Fibroblast of skin of left biceps (primary cell): ENCODE data around the gene SESN3.
"Not testable (repeated sequence)": the region's sequence is repeated elsewhere in the genome, so short reads cannot be mapped to it uniquely, and the experiment has no call there.

Experiments
- DNase-seq, 2 experiments: peaks; one replicate each; pipeline ENCODE4 v3.0.0-alpha.2; 2013; ENCODE audit warnings: low read depth in 2 of 2

Gene SESN3, protein sequence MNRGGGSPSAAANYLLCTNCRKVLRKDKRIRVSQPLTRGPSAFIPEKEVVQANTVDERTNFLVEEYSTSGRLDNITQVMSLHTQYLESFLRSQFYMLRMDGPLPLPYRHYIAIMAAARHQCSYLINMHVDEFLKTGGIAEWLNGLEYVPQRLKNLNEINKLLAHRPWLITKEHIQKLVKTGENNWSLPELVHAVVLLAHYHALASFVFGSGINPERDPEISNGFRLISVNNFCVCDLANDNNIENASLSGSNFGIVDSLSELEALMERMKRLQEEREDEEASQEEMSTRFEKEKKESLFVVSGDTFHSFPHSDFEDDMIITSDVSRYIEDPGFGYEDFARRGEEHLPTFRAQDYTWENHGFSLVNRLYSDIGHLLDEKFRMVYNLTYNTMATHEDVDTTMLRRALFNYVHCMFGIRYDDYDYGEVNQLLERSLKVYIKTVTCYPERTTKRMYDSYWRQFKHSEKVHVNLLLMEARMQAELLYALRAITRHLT

DNA sequence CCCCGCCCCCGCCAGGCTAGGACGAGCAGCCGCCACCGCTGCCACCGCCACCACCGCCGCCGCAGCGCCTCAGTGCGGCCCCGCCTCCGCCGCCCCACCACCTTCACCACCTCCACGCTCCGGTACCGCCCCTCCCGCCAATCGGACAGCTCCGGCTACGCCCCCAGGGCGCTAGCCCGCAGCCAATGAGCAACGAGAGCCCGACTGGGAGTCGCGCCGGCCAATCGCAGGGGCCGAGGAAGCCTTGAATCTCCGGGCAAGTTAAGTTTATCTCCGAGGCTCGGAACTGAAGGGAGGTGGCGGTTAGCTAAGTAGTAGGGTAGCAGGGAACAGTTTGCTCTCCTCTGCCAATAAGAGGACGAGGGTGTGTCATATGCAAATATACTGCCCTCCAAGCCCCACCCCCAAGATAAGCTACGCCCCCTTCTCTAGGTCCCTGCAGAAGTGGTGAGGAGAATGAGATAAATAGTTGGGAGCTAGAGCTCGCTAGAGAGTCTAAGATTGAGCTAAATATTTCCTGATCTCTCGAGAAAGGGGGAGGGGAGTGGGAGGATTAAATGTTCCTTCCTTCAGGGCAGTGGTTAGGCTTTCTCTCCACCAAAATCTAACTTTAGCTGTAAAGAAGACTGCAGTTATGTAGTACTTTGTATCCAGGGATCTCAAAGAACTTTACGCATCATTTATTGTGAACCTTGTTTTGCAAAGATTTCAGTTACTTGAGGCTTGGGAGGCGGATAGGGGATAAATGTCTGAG lies at the start of gene SESN3:
Gene SESN3, minus strand, starts transcription at position 76 of the 754 bp plus-strand sequence. CDS start 342 bp downstream, outside the sequence.
- peak; percentile 99 for DNase-seq

DNA sequence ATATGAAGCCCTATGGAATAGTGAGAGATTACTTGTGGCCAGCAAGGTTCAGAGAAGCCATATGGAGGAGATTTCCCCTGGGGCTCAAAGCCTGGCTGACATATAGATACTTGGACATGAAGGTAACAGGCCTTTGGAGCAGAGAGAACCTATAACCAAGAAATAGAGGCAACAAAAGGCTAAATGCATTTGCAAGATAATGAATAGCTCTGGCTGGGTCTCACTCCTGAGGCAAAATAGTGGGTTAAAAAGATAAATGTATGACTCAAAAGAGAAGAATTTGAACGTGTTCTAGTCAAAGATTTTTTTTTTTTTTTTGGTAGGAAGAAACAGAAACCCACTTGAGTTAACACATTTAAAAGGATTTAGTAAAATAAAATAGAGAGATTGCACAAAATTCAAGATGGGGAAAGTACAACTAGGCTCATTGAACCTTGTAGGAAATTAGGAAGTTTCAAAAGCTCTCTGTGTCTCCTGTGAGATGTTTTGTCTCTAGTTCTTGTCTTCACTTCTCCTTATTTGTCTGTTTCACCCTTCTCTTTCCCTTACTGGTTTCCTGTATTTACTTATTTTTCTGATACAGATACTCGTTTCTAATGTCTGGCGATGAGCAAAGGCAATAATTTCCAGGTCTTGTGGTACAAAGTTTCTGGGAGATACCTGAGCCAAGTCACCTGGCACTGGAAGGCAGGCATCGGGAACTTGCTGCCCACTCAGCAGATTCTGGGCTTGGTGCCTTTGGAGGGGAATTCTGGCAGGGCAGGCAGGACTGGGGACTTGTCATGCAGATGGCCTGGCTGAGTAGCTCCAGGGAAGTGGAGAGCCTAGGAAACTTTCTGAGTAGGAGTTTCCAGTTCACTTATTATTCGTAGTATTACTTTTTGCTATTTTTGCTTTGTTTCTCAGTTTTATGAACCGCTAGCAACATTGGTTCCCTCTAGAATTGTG lies 49.2 kb upstream of the SESN3 start:
- no peak for DNase-seq

GRCh38 chr11:95277868-95278267 lies 46.9 kb upstream of the SESN3 start:
- no peak for DNase-seq

- DNase-seq, result no peak
Measured at GRCh38 chr11:95276139-95276538, 45.1 kb upstream of the SESN3 start.

GRCh38 chr11:95273618-95274017 lies 42.6 kb upstream of the SESN3 start:
- DNase-seq, result not testable (repeated sequence)

GRCh38 chr11:95269036-95269819 lies 38.2 kb upstream of the SESN3 start:
- DNase-seq, result no peak

GRCh38 chr11:95268391-95268790 lies 37.4 kb upstream of the SESN3 start:
- no peak for DNase-seq

- DNase-seq, result no peak
Measured at GRCh38 chr11:95267601-95268213, 36.7 kb upstream of the SESN3 start.

- DNase-seq, result no peak
Measured at GRCh38 chr11:95266751-95267374, 35.9 kb upstream of the SESN3 start.

DNA sequence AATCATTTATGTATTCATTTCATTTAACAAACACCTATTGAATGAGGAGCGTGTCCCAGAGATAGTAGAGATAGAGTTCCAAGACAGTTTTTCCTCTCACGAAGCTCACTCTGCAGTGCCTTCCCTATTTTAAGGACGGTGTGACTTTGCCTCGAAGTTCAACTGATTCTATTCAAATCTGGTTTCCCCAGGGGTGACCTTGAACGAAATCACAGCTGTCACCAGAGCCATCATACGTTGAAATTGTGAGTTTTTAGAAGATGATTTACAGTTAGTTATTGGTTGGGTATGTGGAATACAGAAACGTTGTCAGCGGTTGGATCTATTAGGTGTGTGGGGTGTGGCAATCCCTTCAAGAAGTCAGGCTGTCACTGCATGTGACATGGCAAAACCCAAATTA lies 33.9 kb upstream of the SESN3 start:
- DNase-seq, result no peak

DNA sequence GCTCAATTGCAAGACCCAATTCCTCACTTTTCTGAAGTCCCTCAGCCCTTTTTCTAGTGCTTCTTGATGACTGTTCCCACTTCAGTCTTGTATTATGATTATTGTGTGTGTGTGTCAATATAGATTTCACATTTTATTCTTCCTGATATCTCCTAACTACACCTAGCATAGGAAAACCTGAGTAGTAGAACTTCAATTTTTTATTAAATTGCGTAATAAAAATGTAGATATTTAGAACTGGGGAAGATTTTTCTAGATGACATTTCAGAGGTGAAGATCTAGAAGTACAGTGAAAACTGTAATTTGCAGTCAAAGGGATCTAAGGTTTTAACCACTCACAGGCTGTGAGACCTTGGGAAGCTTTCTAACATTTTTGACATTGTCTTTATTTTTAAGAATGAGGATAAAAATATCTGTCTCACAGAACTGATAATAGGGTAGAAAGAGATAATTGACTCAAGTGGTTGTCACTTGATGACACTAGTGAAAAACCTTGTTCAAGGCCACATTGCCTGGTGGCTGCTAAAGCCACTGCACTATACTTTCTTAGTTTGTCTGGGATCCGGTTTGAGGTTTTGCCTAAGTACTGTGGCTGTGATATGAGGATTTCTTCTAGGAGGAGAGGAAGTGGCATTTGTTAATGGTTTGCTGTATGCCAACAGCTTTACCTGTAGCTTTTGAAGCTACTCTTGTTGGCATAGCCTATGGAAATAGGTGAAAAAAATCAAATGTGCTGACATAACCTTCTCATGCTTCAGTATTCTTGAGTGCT lies 32.2 kb upstream of the SESN3 start:
- no peak for DNase-seq

DNA sequence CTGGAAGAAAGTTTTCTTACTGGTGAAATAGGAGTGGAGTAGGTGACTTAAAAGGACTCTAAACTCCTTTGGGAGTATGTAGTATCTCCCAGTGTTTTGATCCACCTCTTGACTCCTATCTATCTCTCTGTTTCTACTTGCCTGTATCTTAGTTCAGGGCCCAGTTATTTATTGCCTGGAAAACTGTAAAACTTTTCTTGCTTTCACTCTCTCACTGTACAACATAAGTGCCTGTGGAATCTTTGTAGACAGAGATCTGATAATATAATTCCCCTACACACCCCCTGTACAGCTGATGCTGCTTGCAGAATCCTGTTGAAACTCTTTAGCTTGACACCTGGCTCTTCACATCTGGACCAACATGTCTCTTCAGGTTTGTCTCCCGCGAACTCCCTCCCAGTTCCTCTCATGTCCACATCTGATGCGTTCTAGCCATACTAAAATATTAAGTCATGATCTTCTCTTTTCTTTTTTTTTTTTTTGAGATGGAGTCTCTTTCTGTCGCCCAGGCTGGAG lies 26.5 kb upstream of the SESN3 start:
- DNase-seq, result no peak

DNA sequence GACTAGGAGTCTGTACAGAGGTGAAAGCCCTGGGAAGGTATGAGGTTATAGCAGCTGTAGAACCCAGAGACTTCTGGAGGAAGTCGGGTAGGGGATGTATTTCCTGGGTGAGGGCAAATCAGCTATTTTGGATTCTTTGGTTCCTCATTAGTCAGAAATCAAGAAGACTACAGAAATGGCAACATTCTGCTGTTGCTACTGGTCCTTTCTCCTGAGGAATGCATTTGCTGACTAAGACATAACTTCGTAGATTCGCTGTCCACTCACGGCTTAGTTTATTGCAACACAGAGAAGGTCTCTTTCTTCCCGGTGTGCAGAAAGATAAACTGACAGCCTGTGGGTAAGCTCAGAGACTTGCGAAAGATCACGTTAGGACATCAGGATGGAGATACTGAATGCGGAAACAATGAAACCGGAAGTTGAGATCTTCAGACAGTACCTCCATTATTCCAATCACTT lies 25.3 kb upstream of the SESN3 start:
- no peak for DNase-seq

DNA sequence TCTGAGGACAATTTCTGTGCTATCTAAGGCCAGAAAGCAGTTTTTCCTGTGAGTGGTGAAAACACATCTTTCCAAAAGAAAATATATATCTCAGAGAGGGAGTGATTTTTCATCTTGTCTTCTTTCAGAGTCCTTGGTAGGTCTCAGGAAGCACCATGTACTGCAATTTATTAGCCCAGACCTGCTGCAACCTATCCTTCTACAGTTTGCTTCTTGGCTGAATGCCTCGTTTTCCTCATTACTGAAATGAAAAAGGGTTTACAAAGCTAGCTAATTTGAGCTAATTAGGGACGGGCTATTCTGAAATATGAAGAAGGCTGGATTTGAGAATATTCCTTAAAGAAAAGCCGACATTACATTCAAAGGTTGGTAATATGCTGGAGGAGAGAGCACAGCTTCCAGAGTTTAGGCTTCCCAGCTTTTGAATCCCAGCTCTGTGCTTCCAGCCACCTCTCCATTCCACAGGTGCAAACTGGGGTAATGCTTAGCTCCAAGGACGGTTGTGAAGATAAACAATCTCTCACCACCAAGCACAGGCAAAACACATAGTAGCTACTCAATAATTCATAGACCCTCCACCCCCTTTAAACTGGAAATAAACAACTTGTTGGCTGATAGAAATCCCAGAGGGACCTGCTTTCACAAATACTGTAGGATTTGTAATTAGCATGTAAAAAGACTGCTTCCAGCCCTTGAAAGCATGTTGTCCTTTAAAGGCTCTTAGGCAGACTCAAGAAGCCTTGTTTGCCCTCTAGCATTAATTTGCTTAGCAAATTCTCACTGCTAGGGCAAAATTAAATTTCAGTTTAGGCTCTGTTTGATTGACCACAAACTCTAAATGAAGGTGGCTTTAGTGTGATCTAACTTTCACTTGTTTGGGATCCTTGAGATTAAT lies 24.5 kb upstream of the SESN3 start:
- DNase-seq, result no peak

DNA sequence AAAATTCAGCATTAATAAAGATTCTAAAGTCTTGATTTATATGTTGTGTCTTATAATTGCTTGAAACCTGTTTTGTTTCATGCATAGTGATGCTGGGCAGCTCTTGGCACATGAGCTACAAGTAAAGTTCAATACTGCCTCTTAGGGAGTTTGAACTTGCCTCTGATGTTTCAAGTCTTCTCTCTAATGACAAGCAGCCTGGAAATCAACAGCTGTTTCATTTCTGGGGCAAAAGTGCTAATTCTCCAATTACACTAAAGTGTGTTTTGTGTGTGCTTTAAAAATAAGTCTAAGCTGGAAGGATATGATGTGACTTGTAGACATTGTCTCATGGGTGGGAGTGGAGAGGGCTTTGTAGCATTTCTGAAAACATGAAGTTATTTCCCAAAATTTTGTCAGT lies 23.7 kb upstream of the SESN3 start:
- DNase-seq, result no peak

- DNase-seq, result peak; percentile 70 to 71
Measured at GRCh38 chr11:95254131-95254704, 23.2 kb upstream of the SESN3 start.

- DNase-seq, result no peak
Measured at GRCh38 chr11:95253141-95253540, 22.1 kb upstream of the SESN3 start.

- no peak for DNase-seq
Measured at GRCh38 chr11:95252586-95252985, 21.6 kb upstream of the SESN3 start.
